OCI-LY7 (cell line): ENCODE results near the gene TMIGD1. TPM values are rescaled to one million over a fixed set of nuclear protein-coding genes. Genes with fewer than 3 reads are reported as not detected.

ENCODE experiments used
- BruUV-seq: library from RNA; stranded (reverse); fragments of 400-500 nt; replicated peaks from 2 replicates; lab custom pipeline; 2021; lab: Mats Ljungman, UMichigan
- CTCF ChIA-PET: fragments of 300-600 bp; sonication (Branson Sonifier 250); formaldehyde crosslinking; loops from one replicate; lab custom pipeline; 2022; ENCODE audit warnings: antibody characterized with exemption; ENCODE audit not compliant: unreplicated experiment; lab: Charles Lee
- POLR2A ChIA-PET: fragments of 300-600 bp; sonication (Branson Sonifier 250); formaldehyde crosslinking; loops from one replicate; lab custom pipeline; 2022; ENCODE audit warnings: antibody characterized with exemption; lab: Charles Lee
- DNase-seq: peaks from one replicate; pipeline ENCODE4 v3.0.0-alpha.2; 2015; ENCODE audit warnings: low spot score
- H2AFZ ChIP-seq: fragments of 200-600 bp; sonication (generic), shearing (Covaris generic); 2 replicates; pipeline ENCODE4 v1.6.1; 2014; ENCODE audit warnings: mild to moderate bottlenecking, antibody characterized with exemption, low read length, moderate library complexity
- H3K27ac ChIP-seq: fragments of 200-600 bp; sonication (generic); 2 replicates; pipeline ENCODE4 v1.5.1; 2014; ENCODE audit warnings: mixed run types, low read depth, mild to moderate bottlenecking, moderate library complexity, low read length, inconsistent platforms; ENCODE audit not compliant: poor library complexity, severe bottlenecking
- H3K36me3 ChIP-seq: fragments of 200-600 bp; sonication (generic); 2 replicates; pipeline ENCODE4 v1.6.1; 2014; ENCODE audit warnings: mild to moderate bottlenecking, antibody characterized with exemption, low read length, moderate library complexity, mixed read lengths; ENCODE audit not compliant: insufficient read depth
- H3K4me1 ChIP-seq: fragments of 200-600 bp; sonication (generic); 2 replicates; pipeline ENCODE4 v1.5.1; 2014; ENCODE audit warnings: mild to moderate bottlenecking, low read length; ENCODE audit not compliant: insufficient read depth, poor library complexity, severe bottlenecking
- H3K4me2 ChIP-seq: fragments of 200-600 bp; sonication (generic); 2 replicates; pipeline ENCODE4 v1.6.1; 2014; ENCODE audit warnings: mild to moderate bottlenecking, low read length
- H3K4me3 ChIP-seq: fragments of 200-600 bp; sonication (generic); 2 replicates; pipeline ENCODE4 v1.5.1; 2014; ENCODE audit warnings: mild to moderate bottlenecking, low read depth, low read length; ENCODE audit not compliant: poor library complexity, severe bottlenecking
- H3K79me2 ChIP-seq: fragments of 200-600 bp; sonication (generic); 2 replicates; pipeline ENCODE4 v1.6.1; 2016; ENCODE audit warnings: low read depth, mild to moderate bottlenecking, low read length, moderate library complexity, mixed read lengths; ENCODE audit not compliant: insufficient read depth
- H3K9me2 ChIP-seq: fragments of 200-600 bp; sonication (generic); 2 replicates; pipeline ENCODE4 v1.6.1; 2016; ENCODE audit warnings: mild to moderate bottlenecking, low read length, mixed read lengths; ENCODE audit not compliant: insufficient read depth
- H3K9me3 ChIP-seq: fragments of 200-600 bp; sonication (generic); 2 replicates; pipeline ENCODE4 v1.6.1; 2014; ENCODE audit warnings: mild to moderate bottlenecking, mixed run types, low read length, mixed read lengths
- H4K20me1 ChIP-seq: fragments of 200-600 bp; sonication (generic); 2 replicates; pipeline ENCODE4 v1.6.1; 2014; ENCODE audit warnings: mild to moderate bottlenecking, antibody characterized with exemption, low read length, moderate library complexity, mixed read lengths; ENCODE audit not compliant: insufficient read depth
- CTCF ChIP-seq: fragments of 200-600 bp; sonication (generic); conservative IDR thresholded peaks from 2 replicates; pipeline ENCODE4 v1.5.1; 2014; ENCODE audit warnings: mild to moderate bottlenecking, antibody characterized with exemption, low read length, moderate library complexity, mixed read lengths
- EZH2phosphoT487 ChIP-seq: fragments of 200-600 bp; sonication (generic); IDR thresholded peaks from 2 replicates; pipeline ENCODE4 v1.6.1; 2018; ENCODE audit warnings: low read depth, borderline replicate concordance, mild to moderate bottlenecking, mixed run types, antibody characterized with exemption, low read length, moderate library complexity, mixed read lengths
- intact Hi-C: fragments of 100-400 bp; cut with micrococcal nuclease; formaldehyde crosslinking; loops from one replicate; pipeline ENCODE4 v1.10.0; 2022; ENCODE audit not compliant: unreplicated experiment
- total RNA-seq, 2 experiments: library from RNA; depleted of rRNA in 1 of 2; stranded (reverse); fragments of >200 nt in 1 of 2; shearing (Covaris generic) in 1 of 2; gene quantifications; 2 replicates each; pipeline ENCODE4 v1.2.3, GENCODE V29; 2014 to 2022

The TMIGD1 gene
- total RNA-seq, 2 experiments from 2014 or later: not detected

GRCh38 chr17:30378825-30379302 lies 45.0 kb upstream of the TMIGD1 start, which contains the start of gene CPD:
TSS of gene CPD (plus strand) at chr17:30378927. CDS start at chr17:30378981, 54 bp downstream.
- BruUV-seq: no TSS peak
- intact Hi-C loops: loop anchor here (1.0 to 5.0 kb wide), 3 partner anchors 98 to 453 kb away; partner anchors contain the start of genes ATAD5 and GOSR1
- H4K20me1 ChIP-seq: no peaks in the 10 kb centered on the region
- peaks cover 14% of the 10 kb centered on the region; the same call in 1 of the 2 replicates for H3K79me2 ChIP-seq
- CTCF ChIA-PET: no interaction called here
- peak; percentile 95 for DNase-seq
- peaks cover 27% of the 10 kb centered on the region for H3K4me1 ChIP-seq
- no peaks in the 10 kb centered on the region for H3K9me2 ChIP-seq
- H3K36me3 ChIP-seq: no peaks in the 10 kb centered on the region
- peak within 1 kb of the TSS; percentile 90 for H2AFZ ChIP-seq
- H3K9me3 ChIP-seq: no peaks in the 10 kb centered on the region
- H3K4me2 ChIP-seq: peak within 1 kb of the TSS; percentile 81
- peak within 1 kb of the TSS; percentile 81 for H3K4me3 ChIP-seq
- no peak within 1 kb of the TSS for H3K27ac ChIP-seq
- no peak for TF ChIP-seq CTCF
- TF ChIP-seq EZH2phosphoT487: no peak
- POLR2A ChIA-PET: interaction anchor here (0.6 to 0.7 kb wide), 2 partner anchors 16 to 1527 kb away, joined by 4 to 6 read pairs; no protein-coding TSS in a partner anchor

- intact Hi-C loops: loop anchor here (5.0 kb wide), 2 partner anchors 329 to 454 kb away; partner anchors contain the start of gene ATAD5
- TF ChIP-seq EZH2phosphoT487: no peak
- no peak for TF ChIP-seq CTCF
Observed at GRCh38 chr17:30378241-30378824, 44.5 kb upstream of the TMIGD1 start.

More at GRCh38 chr17:30378241-30378824, 44.5 kb upstream of the TMIGD1 start:
- DNase-seq: peak; percentile 5
- BruUV-seq: no TSS peak
- Histone ChIP-seq H3K36me3 (no peaks in the 10 kb centered on the region), H3K4me3 (peak overlapping the region; percentile 81), H3K27ac (no peak overlapping the region), H3K79me2 (peaks cover 14% of the 10 kb centered on the region; the same call in 1 of the 2 replicates), H3K9me3 (no peaks in the 10 kb centered on the region), H4K20me1 (no peaks in the 10 kb centered on the region), H3K4me2 (peak overlapping the region; percentile 63), H2AFZ (peak overlapping the region; percentile 90), H3K4me1 (peaks cover 27% of the 10 kb centered on the region), H3K9me2 (no peaks in the 10 kb centered on the region)
- ChIA-PET CTCF (no interaction called here), POLR2A (no interaction called here)
